Activated naive CD8-positive, alpha-beta T cell treated with anti-CD3 and anti-CD28 coated beads for 36 hours (primary cell): ENCODE data around the gene DOCK8. TPM values are rescaled to one million over a fixed set of nuclear protein-coding genes. Genes with fewer than 3 reads are reported as not detected.

ENCODE experiments used
- DNase-seq: peaks from one replicate; pipeline ENCODE4 v3.0.0; 2021
- H3K27ac Mint-ChIP-seq: one replicate; pipeline ENCODE4 v1.8.0; 2022; ENCODE audit warnings: mild to moderate bottlenecking, moderate library complexity, mixed read lengths
- H3K27me3 Mint-ChIP-seq: one replicate; pipeline ENCODE4 v1.8.0; 2022; ENCODE audit warnings: mild to moderate bottlenecking, mixed read lengths
- H3K36me3 Mint-ChIP-seq: one replicate; pipeline ENCODE4 v1.8.0; 2021; ENCODE audit warnings: mild to moderate bottlenecking, mixed read lengths
- H3K4me1 Mint-ChIP-seq: one replicate; pipeline ENCODE4 v1.8.0; 2021; ENCODE audit warnings: mixed read lengths
- H3K4me3 Mint-ChIP-seq: one replicate; pipeline ENCODE4 v1.8.0; 2022; ENCODE audit warnings: mild to moderate bottlenecking, moderate library complexity, mixed read lengths
- H3K9me3 Mint-ChIP-seq: one replicate; pipeline ENCODE4 v1.8.0; 2022; ENCODE audit warnings: mixed read lengths
- total RNA-seq, 2 experiments: library from RNA; stranded (reverse); gene quantifications; one replicate each; pipeline ENCODE4 v1.2.3, GENCODE V29; 2021

Gene DOCK8
- total RNA-seq, 2 experiments from 2014 or later = 130 to 132 TPM

GRCh38 chr9:270657-271237 is 56.1 kb downstream of the DOCK8 start:
- H3K4me3 Mint-ChIP-seq = no peak overlapping the region
- peaks cover 2% of the 10 kb centered on the region for H3K9me3 Mint-ChIP-seq
- no peaks in the 10 kb centered on the region for H3K27me3 Mint-ChIP-seq
- no peak for DNase-seq
- peaks cover 35% of the 10 kb centered on the region for H3K4me1 Mint-ChIP-seq
- H3K27ac Mint-ChIP-seq = peak overlapping the region; percentile 100
- H3K36me3 Mint-ChIP-seq = peaks cover 36% of the 10 kb centered on the region

- Mint-ChIP-seq H3K27ac (peak overlapping the region; percentile 100), H3K4me1 (peaks cover 41% of the 10 kb centered on the region), H3K36me3 (peaks cover 44% of the 10 kb centered on the region), H3K9me3 (peaks cover 2% of the 10 kb centered on the region), H3K27me3 (no peaks in the 10 kb centered on the region), H3K4me3 (peak overlapping the region; percentile 82)
- peak; percentile 62 for DNase-seq
Observed at GRCh38 chr9:272251-273213, 57.9 kb downstream of the DOCK8 start.

GRCh38 chr9:274406-274805 is 59.7 kb downstream of the DOCK8 start:
- peaks cover 2% of the 10 kb centered on the region for H3K9me3 Mint-ChIP-seq

GRCh38 chr9:277601-278295 is 63.1 kb downstream of the DOCK8 start:
- H3K36me3 Mint-ChIP-seq = peaks cover 44% of the 10 kb centered on the region
- DNase-seq = no peak

More at GRCh38 chr9:274406-274805, 59.7 kb downstream of the DOCK8 start:
- Mint-ChIP-seq H3K27me3 (no peaks in the 10 kb centered on the region), H3K4me3 (peak overlapping the region; percentile 97), H3K36me3 (peaks cover 40% of the 10 kb centered on the region), H3K27ac (peak overlapping the region; percentile 100), H3K4me1 (peaks cover 32% of the 10 kb centered on the region)
- no peak for DNase-seq

GRCh38 chr9:278651-279050 is 64.0 kb downstream of the DOCK8 start:
- Mint-ChIP-seq H3K27me3 (no peaks in the 10 kb centered on the region), H3K4me3 (no peak overlapping the region), H3K36me3 (peaks cover 45% of the 10 kb centered on the region), H3K4me1 (peaks cover 41% of the 10 kb centered on the region), H3K9me3 (no peaks in the 10 kb centered on the region), H3K27ac (no peak overlapping the region)
- peak; percentile 57 for DNase-seq

More at GRCh38 chr9:277601-278295, 63.1 kb downstream of the DOCK8 start:
- Mint-ChIP-seq H3K27me3 (no peaks in the 10 kb centered on the region), H3K27ac (no peak overlapping the region), H3K4me3 (no peak overlapping the region), H3K9me3 (no peaks in the 10 kb centered on the region), H3K4me1 (peaks cover 34% of the 10 kb centered on the region)

- no peak for DNase-seq
Observed at GRCh38 chr9:279674-280073, 65.0 kb downstream of the DOCK8 start.

GRCh38 chr9:281741-282645 is 67.3 kb downstream of the DOCK8 start:
- Mint-ChIP-seq H3K36me3 (peaks cover 44% of the 10 kb centered on the region), H3K9me3 (no peaks in the 10 kb centered on the region), H3K27ac (peak overlapping the region; percentile 90), H3K4me1 (peaks cover 52% of the 10 kb centered on the region), H3K27me3 (no peaks in the 10 kb centered on the region), H3K4me3 (peak overlapping the region; percentile 68)
- peak; percentile 12 for DNase-seq

More at GRCh38 chr9:279674-280073, 65.0 kb downstream of the DOCK8 start:
- Mint-ChIP-seq H3K36me3 (peaks cover 44% of the 10 kb centered on the region), H3K9me3 (no peaks in the 10 kb centered on the region), H3K4me1 (peaks cover 48% of the 10 kb centered on the region), H3K4me3 (no peak overlapping the region), H3K27me3 (no peaks in the 10 kb centered on the region), H3K27ac (no peak overlapping the region)

GRCh38 chr9:286071-286740 is 71.5 kb downstream of the DOCK8 start:
- H3K4me1 Mint-ChIP-seq = peaks cover 55% of the 10 kb centered on the region
- H3K27me3 Mint-ChIP-seq = no peaks in the 10 kb centered on the region
- no peak overlapping the region for H3K4me3 Mint-ChIP-seq
- no peaks in the 10 kb centered on the region for H3K9me3 Mint-ChIP-seq
- peaks cover 63% of the 10 kb centered on the region for H3K36me3 Mint-ChIP-seq
- no peak overlapping the region for H3K27ac Mint-ChIP-seq
- DNase-seq = no peak

- no peak overlapping the region for H3K4me3 Mint-ChIP-seq
- H3K36me3 Mint-ChIP-seq = peaks cover 55% of the 10 kb centered on the region
- H3K4me1 Mint-ChIP-seq = peaks cover 38% of the 10 kb centered on the region
- no peaks in the 10 kb centered on the region for H3K9me3 Mint-ChIP-seq
- no peaks in the 10 kb centered on the region for H3K27me3 Mint-ChIP-seq
- H3K27ac Mint-ChIP-seq = no peak overlapping the region
- DNase-seq = no peak
Observed at GRCh38 chr9:289121-289520, 74.5 kb downstream of the DOCK8 start.

GRCh38 chr9:292915-293314 is 78.2 kb downstream of the DOCK8 start:
- Mint-ChIP-seq H3K27ac (no peak overlapping the region), H3K4me3 (no peak overlapping the region), H3K9me3 (no peaks in the 10 kb centered on the region), H3K27me3 (no peaks in the 10 kb centered on the region), H3K4me1 (peaks cover 37% of the 10 kb centered on the region), H3K36me3 (peaks cover 45% of the 10 kb centered on the region)
- no peak for DNase-seq

- Mint-ChIP-seq H3K4me1 (peaks cover 36% of the 10 kb centered on the region), H3K4me3 (no peak overlapping the region), H3K27me3 (no peaks in the 10 kb centered on the region), H3K9me3 (no peaks in the 10 kb centered on the region), H3K36me3 (peaks cover 45% of the 10 kb centered on the region), H3K27ac (no peak overlapping the region)
- no peak for DNase-seq
Observed at GRCh38 chr9:295576-295975, 80.9 kb downstream of the DOCK8 start.

- no peak for DNase-seq
- Mint-ChIP-seq H3K27me3 (no peaks in the 10 kb centered on the region), H3K4me1 (peaks cover 36% of the 10 kb centered on the region), H3K9me3 (no peaks in the 10 kb centered on the region), H3K36me3 (peaks cover 51% of the 10 kb centered on the region), H3K27ac (no peak overlapping the region), H3K4me3 (no peak overlapping the region)
Observed at GRCh38 chr9:296411-296810, 81.7 kb downstream of the DOCK8 start.

GRCh38 chr9:297104-297972 is 82.7 kb downstream of the DOCK8 start:
- no peak for DNase-seq
- peak overlapping the region; percentile 30 for H3K27ac Mint-ChIP-seq
- peaks cover 55% of the 10 kb centered on the region for H3K36me3 Mint-ChIP-seq
- peaks cover 36% of the 10 kb centered on the region for H3K4me1 Mint-ChIP-seq
- H3K9me3 Mint-ChIP-seq = no peaks in the 10 kb centered on the region
- H3K4me3 Mint-ChIP-seq = no peak overlapping the region
- no peaks in the 10 kb centered on the region for H3K27me3 Mint-ChIP-seq
